Measurements from ENCODE around the gene DNAJC11.
"Not testable (repeated sequence)": the region's sequence is repeated elsewhere in the genome, so short reads cannot be mapped to it uniquely, and the experiment has no call there.

The DNAJC11 gene

DNA sequence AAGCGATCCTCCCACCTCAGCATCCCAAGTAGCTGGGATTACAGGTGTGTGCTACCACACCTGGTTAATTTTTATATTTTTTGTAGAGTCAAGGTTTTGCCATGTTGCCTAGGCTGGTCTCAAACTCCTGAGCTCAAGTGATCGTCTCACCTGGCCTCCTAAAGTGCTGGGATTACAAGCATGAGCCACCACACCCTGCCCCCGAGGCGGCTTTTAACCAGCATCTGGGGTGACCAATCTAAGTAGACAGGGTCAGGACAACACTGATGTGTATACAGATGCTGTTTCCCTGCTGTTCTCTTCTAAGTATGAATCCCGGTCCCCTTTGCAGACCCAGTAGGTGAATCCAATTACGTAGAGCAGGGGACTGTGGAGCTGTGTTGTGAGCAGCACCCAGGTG, 53.1 kb downstream of the DNAJC11 start:
- TF ChIP-seq ZNF274 (IDR thresholded peaks at IDR 0.05; ENCODE audit: low read depth, low read length): no peak
- H3K4me3 ChIP-seq (ENCODE audit: low read length): no peak overlapping the region

DNA sequence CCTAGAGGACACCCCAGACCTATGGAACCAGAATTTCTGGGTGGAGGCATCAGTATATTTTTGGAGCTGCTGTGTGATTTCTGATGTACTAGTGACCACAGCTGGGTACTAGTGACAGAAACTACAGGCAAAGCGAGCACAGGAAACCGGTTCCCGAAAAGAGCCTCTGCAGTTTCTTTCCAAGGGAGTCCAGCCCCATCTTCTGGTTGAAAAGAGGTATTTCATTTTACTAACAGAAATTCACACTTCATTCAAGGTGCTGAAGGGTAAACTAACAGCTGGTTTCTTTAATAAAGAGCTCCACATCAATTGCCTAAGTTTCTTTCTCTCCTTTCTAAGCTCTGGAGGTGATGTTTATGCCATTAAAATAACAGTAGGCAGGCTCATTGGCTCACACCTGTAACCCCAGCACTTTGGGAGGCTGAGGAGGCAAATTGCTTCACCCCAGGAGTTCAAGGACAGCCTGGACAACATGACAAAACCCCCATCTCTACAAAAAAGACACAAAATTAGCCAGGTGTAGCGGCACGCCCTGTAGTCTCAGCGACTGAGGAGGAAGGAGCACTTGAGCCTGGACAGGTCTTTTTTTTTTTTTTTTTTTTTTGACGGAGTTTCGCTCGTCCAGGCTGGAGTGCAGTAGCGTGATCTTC, 55.0 kb downstream of the DNAJC11 start:
- H3K4me3 ChIP-seq (ENCODE audit: low read length): no peak overlapping the region
- TF ChIP-seq ZNF274 (IDR thresholded peaks at IDR 0.05; ENCODE audit: low read depth, low read length): no peak

DNA sequence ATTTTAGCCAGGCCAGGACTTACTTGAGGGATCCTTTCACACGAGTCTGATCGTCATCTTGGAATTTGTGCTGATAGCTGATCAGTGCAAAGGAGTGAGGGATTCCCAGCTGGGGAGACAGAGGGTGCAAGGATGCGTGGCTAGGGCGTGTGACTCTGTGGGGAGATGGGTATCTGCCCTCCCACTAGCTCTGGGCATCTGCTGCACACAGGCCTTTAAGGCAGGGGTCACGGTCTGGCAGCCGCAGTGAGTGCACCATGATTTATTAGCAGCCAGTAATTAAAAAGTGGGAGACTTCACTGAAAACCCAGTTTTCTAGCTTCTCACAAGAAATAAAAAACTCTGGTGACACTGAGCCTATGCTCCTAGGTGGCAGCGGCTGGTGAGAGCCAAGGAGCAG, 56.6 kb downstream of the DNAJC11 start:
- no peak overlapping the region for H3K4me3 ChIP-seq (ENCODE audit: low read length)
- TF ChIP-seq ZNF274 (IDR thresholded peaks at IDR 0.05; ENCODE audit: low read depth, low read length): no peak

DNA sequence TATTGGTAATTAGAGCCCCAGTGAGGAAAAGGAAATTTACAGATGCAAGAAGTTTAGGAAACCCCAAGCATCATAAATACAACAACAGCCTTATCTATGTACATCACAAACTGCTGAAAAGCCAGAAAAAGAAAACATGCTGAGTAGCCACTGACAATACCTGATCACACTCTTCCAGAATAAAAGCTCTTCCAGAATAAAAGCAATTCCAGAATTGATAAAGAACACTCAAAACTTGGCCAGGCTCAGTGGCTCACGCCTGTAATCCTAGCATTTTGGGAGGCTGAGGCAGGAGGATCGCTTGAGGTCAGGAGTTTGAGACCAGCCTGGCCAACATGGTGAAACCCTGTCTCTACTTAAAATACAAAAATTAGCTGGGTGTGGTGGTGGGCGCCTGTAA, 60.7 kb downstream of the DNAJC11 start:
- not testable (repeated sequence) for H3K4me3 ChIP-seq (ENCODE audit: low read length)

DNA sequence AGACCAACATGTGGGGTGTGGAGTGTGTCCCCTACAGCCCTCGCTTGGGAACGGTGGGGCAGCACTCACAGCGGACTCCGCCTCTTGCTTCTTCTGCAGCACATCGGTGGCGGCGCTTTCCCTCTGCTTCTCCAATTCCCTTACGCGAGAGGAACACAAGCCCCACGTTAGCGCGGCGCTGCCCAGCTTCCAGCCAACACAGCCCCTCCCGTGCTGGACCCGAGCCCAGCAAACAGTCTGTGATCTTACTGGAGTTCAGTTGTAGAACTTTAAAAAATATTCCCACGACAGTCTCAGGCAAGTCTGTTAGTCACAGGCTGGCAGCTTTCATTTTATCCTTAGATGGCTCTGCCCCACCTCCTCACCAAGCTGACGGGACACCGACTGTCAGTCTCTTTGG, 63.4 kb downstream of the DNAJC11 start:
- TF ChIP-seq ZNF274 (IDR thresholded peaks at IDR 0.05; ENCODE audit: low read depth, low read length): no peak
- H3K4me3 ChIP-seq (ENCODE audit: low read length): no peak overlapping the region

DNA sequence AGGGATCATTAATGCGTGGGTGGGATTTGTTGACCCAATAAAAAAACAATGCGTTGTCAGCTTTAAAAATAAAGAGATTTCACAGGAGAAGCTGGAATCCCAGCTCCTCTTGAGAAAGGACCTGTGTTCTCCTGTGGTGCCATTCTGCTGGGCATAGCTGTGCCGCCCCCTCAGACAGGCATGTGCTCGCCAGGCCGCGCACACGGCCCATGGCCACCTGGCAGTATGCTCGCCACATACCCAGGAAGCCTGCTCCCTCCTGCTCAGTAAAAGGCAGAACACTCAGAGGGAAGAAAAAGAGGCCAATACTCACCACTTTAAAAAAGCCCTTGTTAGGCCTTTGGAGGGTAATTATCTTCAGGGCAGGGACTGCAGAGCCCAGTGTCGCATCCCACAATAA, 63.8 kb downstream of the DNAJC11 start:
- no peak for TF ChIP-seq ZNF274 (IDR thresholded peaks at IDR 0.05; ENCODE audit: low read depth, low read length)
- no peak overlapping the region for H3K4me3 ChIP-seq (ENCODE audit: low read length)

DNA sequence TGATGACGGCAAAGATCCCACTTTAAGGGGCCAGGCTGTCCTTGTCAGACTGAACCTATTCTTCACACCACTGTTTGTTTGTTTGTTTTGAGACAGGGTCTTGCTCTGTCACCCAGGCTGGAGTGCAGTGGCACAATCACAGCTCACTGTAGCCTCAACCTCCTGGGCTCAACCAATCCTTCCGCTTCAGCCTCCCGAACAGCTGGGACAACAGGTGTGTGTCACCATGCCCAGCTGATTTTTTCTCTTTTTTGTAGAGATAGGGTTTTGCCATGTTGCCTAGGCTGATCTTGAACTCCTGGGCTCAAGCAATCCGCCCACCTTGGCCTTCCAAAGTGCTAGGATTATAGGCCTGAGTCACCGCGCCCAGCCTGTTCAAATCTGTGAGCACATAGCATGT, 64.8 kb downstream of the DNAJC11 start:
- not testable (repeated sequence) for H3K4me3 ChIP-seq (ENCODE audit: low read length)

DNA sequence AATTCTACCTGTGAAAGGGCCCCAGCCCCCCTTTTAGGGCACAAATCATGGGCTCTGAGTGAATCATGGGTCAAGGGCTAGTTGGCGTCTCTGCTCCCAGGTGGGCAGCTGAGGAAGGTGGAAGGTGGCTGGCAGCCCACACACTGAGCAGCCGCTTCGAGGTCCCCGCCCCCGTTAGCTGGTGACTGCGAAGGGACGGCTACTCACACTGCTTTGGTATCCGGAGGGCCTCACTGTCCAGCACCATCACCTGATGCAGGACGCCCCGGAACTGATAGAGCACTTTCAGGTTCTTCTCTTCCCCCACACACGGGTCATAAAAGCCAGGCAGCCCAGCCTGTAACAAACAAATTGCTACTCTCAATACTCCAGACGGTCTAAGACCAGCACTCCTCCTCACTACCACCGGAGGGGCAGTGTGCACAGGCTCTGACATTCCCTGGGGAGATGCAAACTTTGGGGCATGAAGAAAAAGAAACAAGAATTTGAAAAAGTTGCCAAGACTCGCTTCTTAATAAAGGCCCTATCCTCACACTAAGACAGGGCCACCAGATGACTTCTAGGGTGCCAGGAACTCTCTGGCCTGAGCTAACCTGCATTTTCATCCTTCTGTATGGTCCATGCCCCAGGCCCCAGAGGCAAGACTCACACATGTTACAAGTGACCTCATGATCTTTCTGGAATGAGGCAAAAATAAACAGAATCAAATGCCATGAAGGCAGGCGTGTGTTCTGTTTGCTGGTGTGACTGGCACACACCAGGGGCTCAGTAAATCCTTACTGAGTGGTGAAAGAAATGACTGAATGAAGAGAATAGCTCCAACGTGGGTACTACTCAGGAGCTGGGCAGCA, 65.5 kb downstream of the DNAJC11 start:
- no peak for TF ChIP-seq ZNF274 (IDR thresholded peaks at IDR 0.05; ENCODE audit: low read depth, low read length)
- no peak overlapping the region for H3K4me3 ChIP-seq (ENCODE audit: low read length)

DNA sequence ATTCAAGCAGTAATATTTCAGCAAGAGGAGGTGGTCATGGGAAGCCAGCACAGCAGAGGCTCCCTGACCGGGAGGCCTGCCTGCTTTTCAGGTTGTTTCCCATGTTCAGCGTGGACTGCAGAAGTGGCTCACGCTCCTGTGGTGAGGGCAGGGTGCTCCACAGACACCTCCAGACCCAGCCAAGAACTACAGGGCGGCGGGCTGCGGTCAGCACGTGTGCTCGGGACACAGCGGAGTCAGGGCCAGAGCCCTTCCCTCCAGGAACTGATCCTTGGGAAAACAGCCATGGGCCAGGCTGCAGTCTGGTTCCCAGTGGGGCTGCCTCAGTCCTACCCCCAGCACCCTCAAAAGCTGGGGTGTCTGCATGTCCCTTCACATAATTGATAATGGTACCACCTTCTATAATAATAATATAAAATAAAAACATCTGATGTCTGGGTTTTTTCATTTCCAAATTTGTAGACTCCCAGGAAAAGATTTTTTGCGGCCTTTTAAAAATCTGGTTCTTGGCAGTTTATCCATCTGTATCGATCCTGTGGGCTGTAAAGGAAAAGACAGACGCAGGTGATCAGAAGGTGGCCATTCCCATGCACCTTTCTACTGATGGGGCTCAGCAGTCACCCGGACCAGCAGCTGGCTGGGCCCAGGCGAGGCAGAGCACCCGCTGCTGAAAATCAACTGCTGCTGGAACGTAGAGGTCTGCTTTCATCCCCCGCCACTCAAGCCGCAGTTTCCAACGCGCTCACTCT, 66.3 kb downstream of the DNAJC11 start:
- TF ChIP-seq ZNF274 (IDR thresholded peaks at IDR 0.05; ENCODE audit: low read depth, low read length): no peak
- no peak overlapping the region for H3K4me3 ChIP-seq (ENCODE audit: low read length)

DNA sequence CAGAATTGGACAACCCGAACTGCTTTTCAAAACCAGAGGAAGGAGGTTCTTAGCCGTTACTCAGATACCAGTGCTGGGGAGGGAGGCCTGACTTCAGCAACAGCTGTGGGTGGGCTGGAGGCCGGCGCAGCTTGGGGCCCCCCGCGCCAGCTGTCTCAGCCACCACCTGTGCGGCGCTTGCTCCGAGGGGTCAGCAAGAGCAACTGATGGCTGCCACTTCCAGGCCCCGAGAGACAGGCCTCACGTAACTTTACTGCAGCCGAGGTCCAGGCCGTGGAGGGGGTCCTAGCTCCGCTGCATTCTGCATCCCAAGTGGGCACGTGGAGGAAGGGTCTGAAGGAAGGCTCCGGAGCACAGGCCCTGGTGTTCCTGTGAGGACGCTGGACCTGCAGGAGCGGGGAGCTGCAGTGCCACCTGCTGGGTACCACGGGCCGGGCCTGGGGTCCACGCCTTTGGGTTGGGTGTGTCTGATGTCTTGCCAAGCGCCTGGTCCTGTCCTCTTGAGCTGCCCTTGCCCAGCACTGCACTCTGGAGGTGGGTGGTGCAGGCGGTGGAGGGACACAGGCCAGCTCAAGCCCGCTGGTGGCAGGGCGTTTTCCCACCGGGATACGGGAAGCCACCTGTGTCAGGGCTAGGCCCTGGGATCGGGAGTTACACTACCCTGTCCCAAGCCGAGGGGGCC, 67.1 kb downstream of the DNAJC11 start:
- H3K4me3 ChIP-seq (ENCODE audit: low read length): no peak overlapping the region
- no peak for TF ChIP-seq ZNF274 (IDR thresholded peaks at IDR 0.05; ENCODE audit: low read depth, low read length)

DNA sequence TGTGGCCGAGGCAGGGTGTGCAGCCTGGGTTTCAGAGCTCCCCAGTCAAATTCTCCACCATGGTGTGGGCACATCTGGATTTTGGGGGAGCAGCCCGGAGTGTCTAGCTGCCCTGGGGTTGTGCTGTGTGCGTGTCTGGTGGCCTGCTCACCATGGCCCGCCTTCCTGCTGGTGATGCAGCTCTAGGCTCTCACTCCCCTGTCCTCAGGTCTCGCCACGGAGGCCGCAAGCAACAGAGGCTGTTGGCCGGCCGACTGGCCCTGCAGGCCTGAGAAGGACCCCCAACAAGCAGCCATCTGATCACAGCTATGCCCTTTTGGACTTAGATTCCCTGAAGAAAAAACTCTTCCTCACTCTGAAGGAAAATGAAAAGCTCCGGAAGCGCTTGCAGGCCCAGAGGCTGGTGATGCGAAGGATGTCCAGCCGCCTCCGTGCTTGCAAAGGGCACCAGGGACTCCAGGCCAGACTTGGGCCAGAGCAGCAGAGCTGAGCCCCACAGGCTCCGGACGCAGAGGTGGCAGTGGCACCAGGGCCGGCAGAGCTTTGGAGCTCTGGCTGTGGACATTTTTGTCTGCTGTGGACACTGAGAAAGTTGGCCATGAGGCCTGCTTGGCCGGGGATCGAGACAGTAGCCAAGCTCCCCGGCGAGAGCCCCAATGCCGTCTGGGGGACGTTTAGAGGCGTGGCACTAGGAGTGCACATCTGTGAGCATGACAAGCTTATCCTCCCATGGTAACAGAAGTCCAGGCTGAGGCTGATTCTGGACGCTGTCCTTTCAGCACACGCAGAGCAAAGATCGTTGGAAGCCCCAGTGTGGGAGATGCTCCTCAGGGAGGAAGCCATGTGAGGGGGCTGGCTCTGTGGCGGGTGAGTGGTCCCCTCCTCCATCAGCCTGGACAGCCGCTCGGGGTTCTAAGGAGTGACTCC, 68.8 kb downstream of the DNAJC11 start:
- H3K4me3 ChIP-seq (ENCODE audit: low read length): no peak overlapping the region
- no peak for TF ChIP-seq ZNF274 (IDR thresholded peaks at IDR 0.05; ENCODE audit: low read depth, low read length)

DNA sequence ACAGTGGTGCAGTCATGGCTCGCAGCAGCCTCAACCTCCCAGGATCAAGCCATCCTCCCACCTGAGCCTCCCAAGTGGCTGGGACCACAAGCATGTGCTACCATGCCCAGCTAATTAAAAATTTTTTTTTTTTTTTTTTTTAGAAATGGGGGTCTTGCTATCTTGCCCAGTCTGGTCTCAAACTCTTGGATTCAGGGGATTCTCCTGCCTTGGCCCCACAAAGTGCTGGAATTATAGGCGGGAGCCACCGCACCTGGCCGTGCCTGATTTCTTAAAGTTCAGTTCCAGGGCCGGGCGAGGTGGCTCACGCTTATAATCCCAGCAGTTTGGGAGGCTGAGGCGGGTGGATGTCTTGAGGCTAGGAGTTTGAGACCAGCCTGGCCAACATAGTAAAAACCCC, 70.6 kb downstream of the DNAJC11 start:
- no peak overlapping the region for H3K4me3 ChIP-seq (ENCODE audit: low read length)
- no peak for TF ChIP-seq ZNF274 (IDR thresholded peaks at IDR 0.05; ENCODE audit: low read depth, low read length)

DNA sequence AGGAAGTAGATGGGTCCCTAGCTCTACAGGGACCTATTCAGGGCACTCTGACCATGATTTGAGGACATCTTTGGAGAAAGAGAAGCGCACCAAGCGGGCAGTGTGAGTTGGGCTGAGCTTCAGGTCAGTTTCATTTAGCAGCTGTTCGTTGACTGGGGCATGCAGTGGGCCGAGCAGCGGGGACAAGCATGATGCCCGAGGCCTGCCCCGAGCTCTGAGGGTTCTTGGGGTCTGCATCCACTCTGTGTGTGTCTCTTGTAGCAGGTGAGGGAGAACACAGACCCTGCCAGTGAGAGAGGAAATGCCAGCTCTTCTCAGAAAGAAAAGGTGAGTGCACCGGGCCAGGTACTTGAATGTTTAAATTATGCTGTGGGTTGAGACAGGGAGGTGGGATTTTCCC, 71.6 kb downstream of the DNAJC11 start:
- TF ChIP-seq ZNF274 (IDR thresholded peaks at IDR 0.05; ENCODE audit: low read depth, low read length): no peak
- H3K4me3 ChIP-seq (ENCODE audit: low read length): no peak overlapping the region

Measured in GM08714 (cell line).